NCI-H1436 treated with DMSO at 0.1 percent for 48 hours (cell line): Measurements from ENCODE around the gene SLPI.

ENCODE experiments used
- DNase-seq: peaks from one replicate; lab custom pipeline; 2025; lab: John Stamatoyannopoulos, UW

SLPI gene

GRCh38 chr20:45269754-45270270, 15.4 kb upstream of the SLPI start:
- DNase-seq: no peak

DNA sequence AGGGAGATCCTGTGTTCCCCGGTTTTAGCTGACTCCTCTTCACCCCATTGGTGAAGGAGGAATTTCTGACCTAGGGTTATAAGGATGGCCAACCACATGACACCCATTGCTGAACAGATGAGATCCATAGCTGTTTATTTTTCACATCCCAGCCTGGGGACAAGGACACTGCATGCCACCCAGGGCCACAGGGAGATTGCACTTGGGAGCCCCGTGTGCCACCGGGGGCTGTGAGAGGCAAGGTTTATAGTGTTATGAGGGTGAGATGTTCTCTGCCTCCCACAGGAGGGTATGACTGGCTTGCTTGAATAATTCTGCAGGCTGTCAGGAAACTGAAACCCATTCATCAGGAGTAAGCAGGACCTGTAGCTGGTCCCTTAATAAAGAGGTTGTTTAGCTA, 14.7 kb upstream of the SLPI start:
- DNase-seq: no peak

DNA sequence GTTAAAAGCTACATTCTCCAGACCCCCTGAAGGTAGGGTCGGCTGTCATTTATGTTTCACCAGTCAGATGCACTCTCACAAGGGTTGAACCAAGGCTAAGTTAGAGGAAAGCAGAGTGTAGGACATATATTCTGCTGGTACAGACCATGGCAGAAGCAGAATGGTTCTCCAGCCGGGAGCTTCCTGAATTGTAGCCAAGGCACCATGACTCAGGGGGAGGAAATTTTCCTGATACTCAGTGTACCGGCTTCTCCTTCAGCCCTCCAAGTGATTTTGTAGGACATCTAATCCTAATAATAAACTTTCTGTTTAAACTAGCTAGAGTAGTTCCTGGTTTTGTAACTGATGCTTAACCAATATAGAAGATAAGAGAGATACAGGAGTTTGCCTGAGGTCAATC, 14.2 kb upstream of the SLPI start:
- no peak for DNase-seq

DNA sequence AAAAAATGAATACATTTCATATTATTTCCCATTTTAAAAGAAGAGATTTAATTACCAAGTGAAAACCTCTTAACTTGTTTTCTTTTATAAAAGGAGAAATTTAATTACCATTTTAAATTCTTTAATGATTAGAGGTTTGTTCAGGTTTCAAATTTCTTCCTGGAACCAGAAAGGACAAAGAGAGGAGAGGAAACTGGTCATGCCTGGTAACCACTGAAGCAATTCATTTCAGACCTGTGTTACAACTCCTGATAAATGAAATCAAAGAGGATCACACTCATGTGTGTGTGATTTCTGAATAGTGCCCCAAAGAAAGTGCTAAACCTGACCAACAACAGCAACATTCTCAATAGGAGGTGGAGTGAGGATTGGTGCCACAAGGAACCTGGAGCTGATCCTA, 12.6 kb upstream of the SLPI start:
- no peak for DNase-seq

DNA sequence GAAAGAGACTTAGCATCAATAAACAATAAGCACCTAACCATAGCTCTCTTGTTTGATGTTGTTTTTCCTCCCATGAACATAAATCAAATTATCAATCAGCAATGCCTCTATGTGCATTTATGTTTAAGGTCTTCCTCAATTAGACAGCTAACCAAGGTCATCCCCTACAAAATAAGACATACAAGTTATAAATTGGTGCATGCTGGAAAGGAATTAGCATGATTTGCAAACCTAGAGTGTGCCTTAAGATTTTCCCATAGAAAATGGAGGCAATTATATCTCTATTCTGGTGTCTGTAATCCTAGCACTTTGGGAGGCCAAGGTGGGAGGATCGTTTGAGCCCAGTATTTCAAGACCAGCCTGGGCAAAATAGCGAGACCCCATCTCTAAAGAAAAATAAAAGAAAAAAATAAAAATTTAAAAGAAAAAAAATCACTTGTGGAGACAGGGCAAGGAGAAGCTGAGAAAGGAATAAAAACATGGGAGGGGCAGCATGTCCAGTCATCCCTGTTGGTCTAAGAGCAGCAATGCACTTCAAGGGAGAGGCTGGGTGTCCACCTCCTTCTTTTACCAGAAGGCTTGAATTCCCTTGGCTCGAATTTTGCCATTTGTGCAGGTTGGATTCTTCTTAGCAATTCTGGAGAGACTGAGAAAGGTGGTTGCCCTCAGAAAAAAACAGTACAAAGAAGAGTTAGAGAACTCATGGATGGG, 9.3 kb upstream of the SLPI start:
- no peak for DNase-seq

DNA sequence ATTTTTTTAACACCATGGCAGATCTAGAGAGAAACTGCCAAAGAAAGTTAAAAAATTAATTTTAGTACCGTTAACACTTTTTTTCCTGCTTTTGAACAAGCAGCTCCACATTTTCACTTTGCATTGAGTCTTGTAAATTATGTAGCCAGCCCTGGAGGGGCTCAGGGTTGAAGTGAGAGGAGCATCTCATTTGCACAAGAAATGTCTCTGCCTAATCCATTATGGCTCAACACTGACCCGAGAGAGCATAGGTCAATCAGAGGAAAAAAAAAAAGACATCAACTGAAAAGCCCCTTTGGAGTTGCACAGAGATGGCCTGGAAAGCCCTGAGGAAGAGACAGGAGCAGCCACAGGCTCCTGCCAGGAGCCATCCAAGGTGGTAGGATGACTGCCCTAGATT, 4.3 kb upstream of the SLPI start:
- DNase-seq: no peak

DNA sequence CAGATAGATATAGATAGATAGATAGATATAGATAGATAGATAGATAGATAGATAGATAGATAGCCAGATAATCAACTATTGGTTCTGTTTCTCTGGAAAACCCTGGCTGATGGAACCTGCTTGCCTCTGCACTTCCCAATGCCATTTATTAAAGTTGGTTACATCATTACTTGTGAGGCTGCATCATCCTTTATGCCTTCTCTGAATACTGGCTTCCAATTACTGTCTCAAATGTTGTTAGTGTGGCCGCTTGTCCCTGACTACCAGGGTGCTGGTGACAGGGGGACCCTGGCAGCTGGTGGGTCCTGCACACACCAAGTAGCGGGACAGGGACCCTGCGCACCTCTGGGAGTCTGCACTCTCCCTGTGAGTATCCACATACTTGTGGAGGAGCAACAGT, 3.9 kb upstream of the SLPI start:
- no peak for DNase-seq

DNA sequence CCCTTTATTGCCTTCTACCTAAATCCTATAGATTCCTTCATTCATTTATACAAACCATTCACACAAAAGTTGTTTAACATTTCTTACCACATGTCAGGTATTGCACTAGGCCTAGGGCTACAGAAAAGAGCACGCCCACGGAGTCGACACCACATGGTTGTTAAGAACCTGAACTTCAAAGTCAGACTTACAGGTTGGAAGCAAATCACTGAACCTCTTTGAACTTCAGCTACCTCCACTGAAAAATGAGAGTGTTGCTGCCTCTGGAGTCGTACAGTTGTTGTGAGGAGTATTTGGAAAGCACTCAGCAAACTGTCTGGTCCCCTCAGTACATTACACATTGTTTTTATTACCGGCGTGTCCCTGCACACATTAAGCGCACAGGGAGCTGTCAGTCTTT, 3.3 kb upstream of the SLPI start:
- DNase-seq: no peak

DNA sequence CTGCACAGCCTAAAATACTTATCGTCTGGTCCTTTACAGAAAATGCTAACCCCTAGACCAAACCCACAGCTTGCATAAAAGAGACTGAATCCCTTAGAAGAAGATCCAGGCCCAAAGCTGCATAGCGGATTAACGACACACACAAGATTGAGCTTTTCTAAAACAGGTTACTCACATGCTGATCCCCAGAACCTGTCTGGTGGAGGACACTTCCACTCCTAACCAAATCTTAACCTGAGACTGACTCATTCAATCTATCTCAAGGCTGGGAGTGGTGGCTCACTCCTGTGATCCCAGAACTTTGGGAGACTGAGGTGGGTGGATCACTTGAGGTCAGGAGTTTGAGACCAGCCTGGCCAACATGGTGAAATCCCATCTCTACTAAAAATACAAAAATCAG, 2.8 kb upstream of the SLPI start:
- no peak for DNase-seq

GRCh38 chr20:45253261-45253660, 1.1 kb downstream of the SLPI start:
- no peak for DNase-seq

DNA sequence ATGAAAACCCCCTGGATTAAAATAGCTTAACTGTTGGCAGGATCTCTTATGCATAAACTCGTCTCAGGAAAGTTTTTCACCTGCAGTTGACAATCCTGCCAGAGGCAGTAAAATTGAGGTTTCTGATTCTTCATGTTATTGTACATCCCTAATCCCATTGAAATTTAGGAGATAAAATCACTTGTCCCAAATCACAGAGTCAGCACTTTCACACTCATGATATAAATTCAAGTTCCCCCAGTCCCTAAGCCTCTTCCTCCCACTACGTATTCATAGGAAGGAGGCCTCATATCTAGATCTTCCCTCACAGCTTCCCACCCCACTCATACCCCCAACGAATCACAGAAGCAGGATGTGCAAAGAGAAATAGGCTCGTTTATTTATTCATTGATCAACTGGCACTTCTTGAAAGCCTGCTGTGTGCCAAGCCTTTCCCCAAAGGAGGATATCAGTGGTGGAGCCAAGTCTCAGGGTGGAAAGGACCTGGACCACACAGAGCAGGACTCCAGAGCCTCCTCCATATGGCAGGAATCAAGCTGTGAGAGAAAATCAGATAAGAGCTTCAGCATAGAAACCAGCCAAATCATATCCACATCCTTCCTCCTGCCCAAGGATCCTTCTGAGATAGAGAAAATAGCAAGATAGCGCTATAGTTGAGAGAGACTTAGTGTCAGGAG, 2.3 kb downstream of the SLPI start:
- DNase-seq: no peak

GRCh38 chr20:45248609-45249008, 5.8 kb downstream of the SLPI start:
- no peak for DNase-seq

DNA sequence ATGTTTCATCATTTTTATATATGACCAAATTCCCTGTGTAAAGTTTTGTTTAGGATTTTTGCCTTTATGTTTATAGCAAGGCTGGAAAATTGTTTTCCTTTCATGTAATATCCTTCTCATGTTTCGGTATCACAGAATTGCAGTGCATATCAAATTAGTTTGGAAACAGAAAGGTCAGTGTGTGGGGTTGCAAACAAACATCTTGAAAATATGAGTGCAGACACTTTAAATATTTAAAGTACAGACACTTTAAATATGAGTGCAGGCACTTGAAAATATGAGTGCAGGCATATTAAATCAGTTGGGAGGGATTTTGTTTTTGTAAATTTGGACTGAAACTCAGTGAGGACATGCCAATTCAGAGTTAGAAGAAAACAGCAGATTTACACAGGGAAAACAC, 6.5 kb downstream of the SLPI start:
- no peak for DNase-seq

DNA sequence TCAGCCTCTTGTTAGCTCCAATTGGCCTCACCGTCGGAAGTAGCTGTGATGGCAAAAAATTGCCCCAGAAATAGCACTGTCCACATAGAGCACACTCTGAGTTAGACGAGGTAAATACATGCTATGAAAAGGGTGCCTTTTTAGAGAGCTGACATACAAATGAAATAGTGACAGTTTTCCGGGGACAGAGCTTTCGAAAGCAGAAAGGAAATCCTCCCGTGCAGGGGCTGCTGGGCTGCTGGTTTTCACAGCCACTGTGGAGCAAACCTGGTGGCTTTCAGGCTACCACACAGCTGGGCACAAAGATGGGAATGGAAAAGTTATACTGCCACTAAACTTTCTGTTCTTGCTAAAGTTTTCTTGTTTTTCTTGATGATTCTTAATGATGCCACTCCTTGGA, 8.3 kb downstream of the SLPI start:
- DNase-seq: no peak

GRCh38 chr20:45238139-45238538, 16.2 kb downstream of the SLPI start:
- no peak for DNase-seq

- DNase-seq: no peak
Observed at GRCh38 chr20:45235995-45236394, 18.4 kb downstream of the SLPI start.

- DNase-seq: no peak
Observed at GRCh38 chr20:45230631-45231030, 23.7 kb downstream of the SLPI start.

GRCh38 chr20:45229264-45230056, 24.9 kb downstream of the SLPI start:
- DNase-seq: no peak

- no peak for DNase-seq
Observed at GRCh38 chr20:45226287-45226686, 28.1 kb downstream of the SLPI start.

DNA sequence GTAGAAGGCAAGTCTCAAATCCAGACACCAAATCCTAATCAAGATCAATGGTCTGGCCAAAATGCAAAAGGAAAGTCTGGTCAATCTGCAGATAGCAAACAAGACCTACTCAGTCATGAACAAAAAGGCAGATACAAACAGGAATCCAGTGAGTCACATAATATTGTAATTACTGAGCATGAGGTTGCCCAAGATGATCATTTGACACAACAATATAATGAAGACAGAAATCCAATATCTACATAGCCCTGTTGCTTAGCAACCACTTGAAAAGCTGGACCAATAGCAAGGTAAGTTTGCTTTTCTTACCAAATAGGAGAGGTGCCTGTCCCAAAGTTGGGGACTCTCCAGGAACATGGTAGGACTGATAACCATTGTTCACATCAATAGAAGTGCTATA, 31.2 kb downstream of the SLPI start:
- no peak for DNase-seq

DNA sequence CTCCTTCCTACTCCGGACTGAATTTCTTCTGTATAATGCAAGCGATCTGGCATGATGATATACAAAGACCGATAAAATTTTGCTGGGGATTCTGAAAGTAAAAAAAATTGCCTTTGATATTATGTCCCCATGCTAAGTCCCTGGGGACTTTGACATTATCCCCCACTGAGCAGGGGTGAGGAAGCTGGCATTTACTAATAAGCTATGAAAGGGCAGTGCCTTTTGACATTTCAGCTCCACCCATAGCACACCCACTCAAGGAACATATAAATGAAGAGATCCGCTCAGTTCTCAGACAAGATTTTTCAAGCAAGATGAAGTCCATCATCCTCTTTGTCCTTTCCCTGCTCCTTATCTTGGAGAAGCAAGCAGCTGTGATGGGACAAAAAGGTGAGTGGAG, 33.3 kb downstream of the SLPI start, which contains the start of gene SEMG2:
SEMG2 (plus strand) TSS at position 298 of the 400 bp plus-strand sequence; CDS start at position 315, 17 bp downstream.
- no peak for DNase-seq

- no peak for DNase-seq
Observed at GRCh38 chr20:45218636-45219035, 35.7 kb downstream of the SLPI start.

- DNase-seq: no peak
Observed at GRCh38 chr20:45218124-45218523, 36.2 kb downstream of the SLPI start.
